OCI-LY7 (cell line): ENCODE measurements around the gene GLDN.

Experiments used
- EZH2phosphoT487 ChIP-seq: fragments of 200-600 bp; sonication (generic); IDR thresholded peaks from 2 replicates; pipeline ENCODE4 v1.6.1; 2018; ENCODE audit warnings: low read depth, borderline replicate concordance, mild to moderate bottlenecking, mixed run types, antibody characterized with exemption, low read length, moderate library complexity, mixed read lengths
- TF ChIP-seq, protein P1 (sequence below): fragments of 200-600 bp; sonication (generic); conservative IDR thresholded peaks from 2 replicates; pipeline ENCODE4 v1.5.1; 2014; ENCODE audit warnings: mild to moderate bottlenecking, antibody characterized with exemption, low read length, moderate library complexity, mixed read lengths

DNA sequence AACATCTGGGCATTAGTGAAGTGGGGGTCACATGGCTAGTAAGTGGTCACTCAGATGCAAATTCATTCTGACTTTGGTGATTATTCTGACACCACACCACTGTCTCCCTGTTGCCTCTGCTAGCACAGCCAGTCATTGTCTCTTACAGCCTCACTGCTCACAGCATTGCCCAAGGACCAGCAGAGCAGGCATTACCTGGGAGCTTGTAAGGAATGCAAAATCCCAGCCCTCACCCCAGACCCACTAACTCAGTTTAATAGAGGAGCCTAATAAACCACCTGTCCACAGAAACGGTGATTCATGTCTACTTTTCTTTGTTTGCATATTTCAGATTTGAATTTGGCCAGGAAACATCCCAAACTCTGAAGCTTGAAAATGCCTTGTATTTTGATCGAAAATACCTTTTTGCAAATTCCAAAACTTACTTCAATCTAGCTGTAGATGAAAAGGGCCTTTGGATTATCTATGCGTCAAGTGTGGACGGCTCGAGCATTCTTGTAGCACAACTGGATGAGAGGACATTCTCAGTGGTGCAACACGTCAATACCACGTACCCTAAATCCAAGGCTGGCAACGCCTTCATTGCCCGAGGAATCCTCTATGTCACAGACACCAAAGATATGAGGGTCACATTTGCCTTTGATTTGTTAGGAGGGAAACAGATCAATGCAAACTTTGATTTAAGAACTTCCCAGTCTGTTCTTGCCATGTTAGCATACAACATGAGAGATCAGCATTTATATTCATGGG is 62.7 kb downstream of the GLDN start:
- TF ChIP-seq, protein P1, sequence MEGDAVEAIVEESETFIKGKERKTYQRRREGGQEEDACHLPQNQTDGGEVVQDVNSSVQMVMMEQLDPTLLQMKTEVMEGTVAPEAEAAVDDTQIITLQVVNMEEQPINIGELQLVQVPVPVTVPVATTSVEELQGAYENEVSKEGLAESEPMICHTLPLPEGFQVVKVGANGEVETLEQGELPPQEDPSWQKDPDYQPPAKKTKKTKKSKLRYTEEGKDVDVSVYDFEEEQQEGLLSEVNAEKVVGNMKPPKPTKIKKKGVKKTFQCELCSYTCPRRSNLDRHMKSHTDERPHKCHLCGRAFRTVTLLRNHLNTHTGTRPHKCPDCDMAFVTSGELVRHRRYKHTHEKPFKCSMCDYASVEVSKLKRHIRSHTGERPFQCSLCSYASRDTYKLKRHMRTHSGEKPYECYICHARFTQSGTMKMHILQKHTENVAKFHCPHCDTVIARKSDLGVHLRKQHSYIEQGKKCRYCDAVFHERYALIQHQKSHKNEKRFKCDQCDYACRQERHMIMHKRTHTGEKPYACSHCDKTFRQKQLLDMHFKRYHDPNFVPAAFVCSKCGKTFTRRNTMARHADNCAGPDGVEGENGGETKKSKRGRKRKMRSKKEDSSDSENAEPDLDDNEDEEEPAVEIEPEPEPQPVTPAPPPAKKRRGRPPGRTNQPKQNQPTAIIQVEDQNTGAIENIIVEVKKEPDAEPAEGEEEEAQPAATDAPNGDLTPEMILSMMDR, result no peak
- TF ChIP-seq EZH2phosphoT487, result no peak
